H1 (cell line): ENCODE data around the gene CHAC1. TPM values are rescaled to one million over a fixed set of nuclear protein-coding genes. Genes with fewer than 3 reads are reported as not detected.

Experiments
- SIN3A ChIP-seq, 2 experiments: IDR thresholded peaks in 1 of 2; conservative IDR thresholded peaks in 1 of 2; 2 replicates each; pipeline ENCODE4 v1.6.1; 2011 to 2012; ENCODE audit warnings: low read length in 2 of 2, improper control_type of control experiment in 1 of 2, low read depth in 1 of 2, mild to moderate bottlenecking in 1 of 2
- polyA plus RNA-seq, 7 experiments: library from polyadenylated mRNA; depleted of rRNA in 3 of 7; stranded (reverse) in 5 of 7; unstranded in 2 of 7; fragments of >200 nt in 5 of 7; fragments of 200-250 nt in 2 of 7; gene quantifications; 1 replicate in 5 of 7; 2 replicates in 1 of 7; 4 replicates in 1 of 7; pipeline versions ENCODE4 v1.2.1 to v1.2.3, GENCODE V29; 2011 to 2013; ENCODE audit warnings: missing spikeins in 2 of 7, mixed read lengths in 2 of 7
- total RNA-seq: library from RNA; stranded (reverse); fragmentation: NEBNext Ultra II Directional; extraction: Animal tissue kit (Norgen Biotek cat#: 25700); gene quantifications from 2 replicates; pipeline ENCODE4 v1.2.1, GENCODE V29; 2021

CHAC1 gene
- total and polyA plus RNA-seq, 2 of the 8 experiments (the other 6 are each of a cell fraction or from before 2014, with no cell fraction given): 34.3 to 159 TPM

- TF ChIP-seq SIN3A (conservative IDR thresholded peaks at IDR 0.05 in 1 of 2, IDR thresholded peaks at IDR 0.05 in 1 of 2; ENCODE audit: low read depth in 1 of 2, low read length in 2 of 2): no peak
These were observed 45.2 kb upstream of the CHAC1 start (continued) for GRCh38 chr15:40908095-40908494.
